RKO (cell line): ENCODE results near the gene C2orf81.
"Not testable (repeated sequence)": the region's sequence is repeated elsewhere in the genome, so short reads cannot be mapped to it uniquely, and the experiment has no call there.

Experiments used
- DNase-seq: peaks from one replicate; pipeline ENCODE4 v3.0.0-alpha.2; 2016; ENCODE audit warnings: low spot score

The C2orf81 gene

DNA sequence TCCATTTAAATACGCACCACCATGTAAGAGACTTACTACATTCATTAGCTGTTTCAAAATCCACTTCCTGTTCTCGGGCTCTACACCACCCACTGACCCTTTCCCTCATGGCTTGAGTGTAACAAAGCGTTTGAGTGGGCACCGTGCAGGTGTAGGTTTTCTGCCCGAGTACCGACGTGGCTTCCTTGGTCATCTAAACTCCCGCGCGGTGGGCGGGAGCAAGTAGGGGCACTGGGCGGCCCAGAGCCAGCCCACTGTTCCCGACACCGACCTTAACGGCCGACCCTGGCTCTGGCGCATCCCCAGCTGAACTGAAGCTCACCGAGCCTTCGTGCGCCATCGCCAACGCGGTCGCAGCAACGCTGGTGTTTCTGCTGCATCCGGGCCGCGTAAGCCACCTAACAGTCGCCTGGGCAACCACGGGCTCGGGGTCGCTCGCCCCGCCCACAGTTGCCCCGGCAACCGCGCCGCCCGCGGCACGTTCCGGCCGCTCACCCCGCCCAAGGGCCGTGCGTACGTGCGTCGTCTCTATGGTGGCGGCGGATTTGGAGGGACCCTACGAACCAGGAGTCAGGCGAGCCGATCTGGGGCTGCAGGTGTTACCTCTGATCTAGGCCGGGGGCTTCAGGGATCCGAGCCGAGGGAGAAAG, at the start of gene C2orf81, which contains the start of gene WDR54:
Gene C2orf81 (minus strand): TSS at position 399 of the 650 bp plus-strand sequence. CDS start 59 bp downstream, at position 340.
Gene WDR54 (plus strand): TSS at position 510 of the 650 bp plus-strand sequence. CDS start 424 bp downstream, outside the sequence.
- DNase-seq, result peak; percentile 94

DNA sequence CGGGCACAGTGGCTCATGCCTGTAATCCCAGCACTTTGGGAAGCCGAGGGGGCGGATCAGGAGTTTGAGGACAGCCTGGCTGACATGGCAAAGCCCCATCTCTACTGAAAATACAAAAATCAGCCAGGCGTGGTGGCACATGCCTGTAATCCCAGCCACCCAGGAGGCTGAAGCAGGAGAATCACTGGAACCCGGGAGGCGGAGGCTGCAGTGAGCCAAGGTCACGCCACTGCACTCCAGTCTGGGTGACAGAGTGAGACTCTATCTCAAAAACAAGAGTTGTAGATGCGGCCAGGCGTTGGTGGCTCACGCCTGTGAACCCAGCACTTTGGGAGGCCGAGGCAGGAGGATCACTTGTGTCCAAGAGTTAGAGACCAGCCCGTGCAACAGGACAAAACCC, 49.3 kb upstream of the C2orf81 start:
- not testable (repeated sequence) for DNase-seq

DNA sequence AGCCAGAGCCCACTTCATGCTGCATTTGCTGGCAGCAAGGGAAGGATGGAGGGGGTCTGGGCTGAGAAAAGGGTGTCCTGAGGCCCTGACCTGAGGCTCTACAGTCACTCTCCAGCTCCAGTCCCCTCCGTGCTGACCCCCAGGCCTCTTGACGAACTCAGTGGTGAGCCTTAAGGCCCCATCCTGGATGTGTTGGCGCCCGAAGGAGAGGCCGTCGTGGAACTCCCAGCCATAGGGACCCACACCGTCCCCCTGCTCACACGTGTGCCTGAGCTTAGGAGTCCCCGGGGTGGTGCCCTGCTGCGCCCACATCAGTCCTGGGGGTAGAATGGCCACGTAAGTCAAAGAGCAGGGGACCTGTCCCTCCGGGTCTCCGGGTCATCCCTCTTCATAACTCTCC, 43.0 kb upstream of the C2orf81 start:
- peak; percentile 40 for DNase-seq

DNA sequence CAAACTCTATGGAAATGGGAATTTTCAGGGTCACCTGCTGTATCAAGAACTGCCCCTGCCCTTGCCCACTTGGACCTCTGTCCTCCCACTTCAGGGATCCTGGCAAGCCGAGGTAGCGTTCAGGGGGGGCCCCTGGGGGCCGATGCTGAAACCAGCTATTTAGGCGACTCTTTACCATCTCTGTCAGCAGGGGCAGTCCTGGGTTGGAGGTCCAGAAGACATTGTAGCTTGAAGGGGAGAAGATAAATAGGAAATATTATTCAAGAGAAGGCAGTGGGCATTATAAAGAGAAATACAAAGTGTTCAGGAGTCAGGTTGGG, 41.3 kb upstream of the C2orf81 start:
- DNase-seq, result no peak

DNA sequence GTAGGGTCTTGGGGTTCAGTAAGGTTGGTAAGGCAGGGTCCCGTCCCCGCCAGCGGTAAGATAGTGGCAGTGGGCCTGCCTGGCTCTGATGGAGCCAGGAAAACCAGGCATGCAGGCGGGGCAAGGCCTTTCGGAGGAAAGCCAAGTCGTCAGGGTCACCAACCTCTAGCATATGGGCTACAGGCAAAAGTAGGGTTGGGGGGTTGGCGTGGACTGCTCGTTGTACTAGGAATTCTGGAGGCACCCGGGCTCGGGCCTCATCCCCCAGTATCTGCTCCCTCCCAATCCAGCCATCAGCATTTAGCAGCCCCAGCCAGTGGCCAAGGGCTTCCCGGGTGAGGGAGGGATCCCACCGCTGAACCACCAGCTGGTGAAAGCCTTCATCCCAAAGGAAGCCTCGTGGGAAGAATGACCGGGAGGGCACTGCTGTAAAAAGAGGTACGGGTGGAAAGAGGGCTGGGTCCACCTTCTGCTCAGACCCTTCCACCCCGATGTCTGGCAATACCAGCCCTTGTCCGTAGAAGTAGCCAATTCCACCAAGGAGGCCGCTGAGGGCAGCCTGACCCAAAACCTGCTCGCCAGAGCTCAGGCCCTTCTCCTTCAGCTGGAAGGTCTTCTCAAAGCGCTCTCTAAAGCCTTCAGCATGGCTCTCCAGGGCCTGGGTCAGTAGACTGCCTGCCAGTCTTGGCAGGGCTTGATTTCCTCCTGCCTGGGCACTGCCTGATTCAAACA, 40.8 kb upstream of the C2orf81 start:
- no peak for DNase-seq

DNA sequence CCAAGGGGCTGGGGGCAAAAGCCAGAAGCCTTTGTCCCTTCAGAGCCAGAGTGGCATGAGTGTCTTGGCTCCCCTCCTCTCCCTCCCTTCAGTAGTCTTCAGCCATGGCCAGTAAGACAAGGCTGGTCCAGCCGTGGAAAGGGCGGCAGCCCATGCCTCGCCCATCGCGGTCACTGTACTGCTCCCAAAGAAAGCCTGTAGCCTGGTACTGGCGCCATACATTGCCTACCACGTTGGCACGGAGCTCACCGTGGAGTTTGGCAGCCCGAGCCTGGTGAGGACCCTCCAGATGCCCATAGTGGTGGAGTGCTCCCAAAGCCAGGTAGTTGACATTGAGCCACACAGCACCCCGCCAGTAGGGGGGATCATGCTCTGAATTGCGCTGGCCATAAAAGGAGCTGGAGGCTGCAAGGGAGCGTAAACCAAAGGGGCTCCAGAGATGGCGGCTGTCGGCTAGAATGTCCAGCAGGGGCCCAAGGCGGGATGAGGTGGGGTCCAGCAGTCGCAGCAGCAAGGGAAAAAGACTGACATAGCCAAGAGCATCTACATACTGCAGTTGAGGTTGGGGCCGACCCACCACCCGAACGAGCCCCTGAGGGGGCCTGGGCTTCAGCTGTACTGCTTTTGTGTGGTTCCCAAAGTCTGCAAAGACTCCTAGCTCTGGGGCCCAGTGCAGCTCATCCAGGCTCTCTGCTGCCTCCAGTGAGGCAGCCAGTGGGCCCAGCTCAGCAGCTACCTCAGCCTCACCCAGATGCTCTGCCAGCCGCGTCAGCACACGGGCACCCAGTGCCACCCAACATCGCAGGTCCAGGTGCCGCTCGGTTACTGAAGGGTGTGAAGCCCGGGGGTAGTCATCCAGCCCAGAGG, 40.0 kb upstream of the C2orf81 start:
- no peak for DNase-seq

DNA sequence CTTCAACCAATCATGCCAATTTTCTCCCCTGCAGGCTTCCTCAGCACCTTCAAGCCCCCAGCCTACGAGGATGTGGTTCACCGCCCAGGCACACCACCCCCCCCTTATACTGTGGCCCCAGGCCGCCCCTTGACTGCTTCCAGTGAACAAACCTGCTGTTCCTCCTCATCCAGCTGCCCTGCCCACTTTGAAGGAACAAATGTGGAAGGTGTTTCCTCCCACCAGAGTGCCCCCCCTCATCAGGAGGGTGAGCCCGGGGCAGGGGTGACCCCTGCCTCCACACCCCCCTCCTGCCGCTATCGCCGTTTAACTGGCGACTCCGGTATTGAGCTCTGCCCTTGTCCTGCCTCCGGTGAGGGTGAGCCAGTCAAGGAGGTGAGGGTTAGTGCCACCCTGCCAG, 38.8 kb upstream of the C2orf81 start:
- not testable (repeated sequence) for DNase-seq

DNA sequence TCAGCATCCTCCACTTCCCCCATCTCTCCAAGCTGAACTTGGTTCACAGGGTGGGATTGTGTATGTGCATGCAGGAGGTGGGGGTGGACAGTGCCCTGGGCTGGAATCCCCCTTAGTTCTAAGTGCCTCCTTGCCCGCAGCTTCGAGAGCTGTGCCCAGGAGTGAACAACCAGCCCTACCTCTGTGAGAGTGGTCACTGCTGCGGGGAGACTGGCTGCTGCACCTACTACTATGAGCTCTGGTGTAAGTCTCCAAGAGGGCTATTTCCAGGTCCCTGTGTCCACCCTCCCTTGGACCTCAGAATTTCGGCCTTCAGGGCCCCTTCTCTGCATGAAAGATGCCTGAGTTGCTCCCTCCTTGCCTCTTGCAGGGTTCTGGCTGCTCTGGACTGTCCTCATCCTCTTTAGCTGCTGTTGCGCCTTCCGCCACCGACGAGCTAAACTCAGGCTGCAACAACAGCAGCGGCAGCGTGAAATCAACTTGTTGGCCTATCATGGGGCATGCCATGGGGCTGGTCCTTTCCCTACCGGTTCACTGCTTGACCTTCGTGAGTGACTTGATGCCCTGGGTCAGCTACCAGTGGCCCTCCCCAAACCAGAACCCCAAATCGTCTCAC, 38.2 kb upstream of the C2orf81 start:
- DNase-seq, result not testable (repeated sequence)

DNA sequence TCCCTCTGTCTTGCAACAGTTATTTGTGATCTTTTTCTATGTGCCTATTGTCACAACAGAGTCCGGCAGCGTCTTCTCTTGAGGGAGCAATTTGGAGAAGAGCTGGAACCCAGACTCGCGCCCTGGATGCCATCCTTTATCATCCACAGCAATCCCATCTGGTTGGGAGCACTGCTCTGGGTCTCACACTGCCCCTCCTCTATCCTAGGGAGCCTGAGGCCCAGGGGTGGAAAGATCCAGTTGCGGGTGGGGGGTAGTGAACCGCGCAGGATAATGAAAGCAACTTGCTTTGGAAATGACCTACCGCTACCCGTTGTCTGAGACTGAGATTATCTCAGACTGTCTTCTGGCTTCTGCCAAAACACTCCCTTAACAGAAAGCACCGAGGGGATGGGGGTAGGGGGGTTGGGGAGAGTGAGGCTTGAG, 37.5 kb upstream of the C2orf81 start:
- no peak for DNase-seq

DNA sequence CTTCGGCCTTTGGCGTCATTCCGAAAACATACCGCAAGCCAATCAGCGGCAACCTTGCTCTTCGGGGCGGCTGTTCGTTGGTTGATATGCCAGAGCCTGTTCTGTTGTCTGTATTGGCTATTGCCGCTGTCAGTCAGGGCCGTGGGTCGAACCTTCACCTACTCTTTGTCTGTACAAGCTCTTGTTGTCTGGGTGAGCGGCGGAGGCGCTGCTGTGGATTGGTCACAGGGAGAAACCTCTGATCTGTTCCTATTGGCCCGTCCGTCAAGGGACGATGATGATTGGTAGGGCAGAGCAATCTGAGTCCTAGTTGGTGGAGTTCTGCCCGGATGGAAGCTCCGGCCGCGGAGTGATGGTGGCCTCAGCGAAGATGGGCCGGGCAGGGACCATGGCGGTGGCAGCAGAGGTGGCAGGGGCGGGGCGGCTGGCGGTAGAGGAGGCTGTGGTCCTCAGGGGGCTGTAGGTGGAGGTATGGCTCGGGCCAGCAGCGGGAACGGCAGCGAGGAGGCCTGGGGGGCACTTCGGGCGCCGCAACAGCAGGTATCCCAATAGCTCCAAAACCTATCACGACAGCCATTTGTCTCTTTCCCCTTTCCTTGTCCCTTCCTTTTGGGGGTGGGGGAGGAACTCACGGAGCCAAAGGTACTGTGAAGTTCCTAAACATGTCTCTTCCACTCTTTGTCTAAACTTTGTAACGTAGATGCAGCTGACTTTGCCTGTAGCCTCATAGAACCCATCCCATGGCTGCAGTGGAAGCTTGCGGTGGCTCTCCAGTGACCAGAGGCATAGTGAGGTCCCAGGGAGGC, 36.9 kb upstream of the C2orf81 start, which contains the start of gene WBP1:
Gene WBP1 (plus strand): TSS at position 307 of the 806 bp plus-strand sequence. CDS start 165 bp downstream, at position 472.
- DNase-seq, result peak; percentile 100

DNA sequence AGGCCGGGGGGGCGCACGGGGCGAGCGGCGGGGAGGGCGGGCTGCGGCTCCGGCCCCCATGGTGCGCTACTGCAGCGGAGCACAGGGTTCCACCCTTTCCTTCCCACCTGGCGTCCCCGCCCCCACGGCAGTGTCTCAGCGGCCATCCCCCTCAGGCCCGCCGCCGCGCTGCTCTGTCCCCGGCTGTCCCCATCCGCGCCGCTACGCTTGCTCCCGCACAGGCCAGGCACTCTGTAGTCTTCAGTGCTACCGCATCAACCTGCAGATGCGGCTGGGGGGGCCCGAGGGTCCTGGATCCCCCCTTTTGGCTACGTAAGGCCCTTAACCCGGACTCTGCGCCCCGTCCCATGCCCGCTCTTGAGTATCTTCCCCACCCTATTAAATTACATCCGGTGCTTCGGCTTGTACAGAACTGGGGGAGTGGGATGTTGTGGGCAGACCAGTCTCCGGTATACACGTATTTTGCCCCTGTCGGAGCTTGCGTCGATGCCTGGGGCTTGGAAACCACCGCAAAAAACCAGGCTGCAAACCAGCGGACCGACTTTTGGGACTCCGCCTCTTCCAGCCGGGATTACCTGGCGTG, 36.2 kb upstream of the C2orf81 start:
- peak; percentile 70 for DNase-seq

DNA sequence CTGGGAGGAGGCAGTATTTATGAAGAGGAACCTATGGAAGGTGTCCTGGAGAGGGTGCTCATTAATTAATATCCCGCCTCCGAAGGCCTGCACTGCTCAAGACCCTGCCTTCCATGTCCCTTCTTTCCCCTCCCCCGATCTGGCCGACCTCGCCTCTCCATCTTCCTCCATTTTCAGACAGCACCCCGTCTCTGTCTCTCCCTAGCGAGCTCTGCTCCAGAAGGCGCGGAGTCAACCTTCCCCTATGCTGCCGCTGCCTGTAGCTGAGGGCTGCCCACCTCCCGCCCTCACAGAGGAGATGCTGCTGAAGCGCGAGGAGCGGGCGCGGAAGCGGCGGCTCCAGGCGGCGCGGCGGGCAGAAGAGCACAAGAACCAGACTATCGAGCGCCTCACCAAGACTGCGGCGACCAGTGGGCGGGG, 35.7 kb upstream of the C2orf81 start:
- no peak for DNase-seq

DNA sequence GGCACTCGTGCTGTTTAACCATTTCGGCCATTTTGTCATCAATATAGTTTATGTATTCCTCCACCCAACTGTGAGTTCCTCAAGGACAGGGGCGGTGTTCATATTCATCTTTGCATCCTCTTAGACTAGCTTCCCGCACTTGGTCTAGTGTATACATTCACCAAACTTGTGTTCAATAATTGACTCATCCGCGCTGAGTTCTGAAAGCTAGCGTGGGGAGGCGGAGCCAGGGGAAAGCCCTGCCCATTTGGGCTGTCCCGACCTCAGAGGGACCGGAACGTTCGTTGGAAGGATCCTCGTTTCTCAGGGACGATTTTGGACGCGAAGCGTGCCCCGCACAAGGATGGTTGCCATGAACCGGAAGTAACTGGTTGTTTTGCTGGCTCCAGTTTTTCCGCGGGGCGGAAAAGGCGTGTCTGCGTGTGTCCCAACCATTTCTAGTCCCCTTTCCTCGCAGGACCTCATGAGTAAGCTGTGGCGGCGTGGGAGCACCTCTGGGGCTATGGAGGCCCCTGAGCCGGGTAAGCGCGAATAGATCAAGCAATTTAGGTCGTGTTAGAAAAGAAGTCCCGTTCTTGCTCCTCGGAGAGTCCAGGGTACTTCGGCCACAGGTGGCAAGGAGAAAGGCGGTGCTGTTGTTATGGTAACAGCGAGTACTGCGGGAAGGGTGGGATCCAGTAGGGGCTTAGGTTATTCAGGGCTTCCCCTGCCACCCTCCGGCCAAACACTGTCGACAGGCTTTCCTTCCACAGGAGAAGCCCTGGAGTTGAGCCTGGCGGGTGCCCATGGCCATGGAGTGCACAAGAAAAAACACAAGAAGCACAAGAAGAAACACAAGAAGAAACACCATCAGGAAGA, 33.5 kb upstream of the C2orf81 start, which contains the start of gene INO80B:
Gene INO80B (plus strand): TSS at position 434 of the 858 bp plus-strand sequence. CDS start 30 bp downstream, at position 464.
- DNase-seq, result peak; percentile 98

DNA sequence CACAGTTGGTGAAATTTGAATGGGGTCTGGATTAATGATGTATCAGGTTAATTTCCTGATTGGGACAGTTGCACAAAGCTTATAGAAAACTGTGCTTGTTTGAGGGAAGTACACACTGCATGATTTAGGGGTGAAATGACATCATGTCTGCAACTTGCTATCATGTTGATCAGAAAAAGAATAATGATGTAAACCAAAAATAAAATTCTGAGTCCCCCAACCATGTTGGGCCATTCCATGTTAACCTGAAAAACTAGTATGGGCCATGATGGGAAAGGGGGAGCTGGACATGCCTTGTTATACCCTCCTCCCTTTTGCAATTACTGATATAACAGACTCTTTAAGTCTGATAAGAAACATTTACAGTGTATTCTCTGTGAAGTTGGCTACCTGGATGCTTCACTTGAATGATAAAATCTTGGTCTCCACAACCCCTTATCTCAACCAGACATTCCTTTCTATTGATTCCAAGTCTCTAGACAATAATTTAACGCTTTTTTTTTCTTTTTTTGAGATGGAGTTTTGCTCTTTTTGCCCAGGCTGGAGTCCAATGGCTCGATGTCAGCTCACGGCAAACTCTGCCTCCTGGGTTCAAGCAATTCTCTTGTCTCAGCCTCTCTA, 29.3 kb upstream of the C2orf81 start:
- no peak for DNase-seq

DNA sequence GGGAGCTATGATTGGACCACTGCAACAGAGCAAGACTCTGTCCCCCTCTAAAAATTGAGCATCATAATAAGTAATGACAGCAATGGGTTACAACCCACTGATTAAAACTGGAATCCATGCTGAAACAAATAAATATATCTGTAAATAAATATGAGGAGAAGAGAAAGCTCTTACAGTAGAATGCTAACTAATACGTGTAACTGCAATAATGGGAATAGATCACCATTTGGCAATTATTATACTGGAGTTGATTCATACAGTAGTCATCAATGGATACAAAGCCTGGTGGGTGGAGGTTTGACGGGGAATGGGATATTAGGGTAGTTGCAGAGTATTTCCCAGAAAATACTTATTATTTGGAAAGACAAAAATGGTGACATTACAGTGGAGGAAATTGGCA, 27.4 kb upstream of the C2orf81 start:
- DNase-seq, result no peak

DNA sequence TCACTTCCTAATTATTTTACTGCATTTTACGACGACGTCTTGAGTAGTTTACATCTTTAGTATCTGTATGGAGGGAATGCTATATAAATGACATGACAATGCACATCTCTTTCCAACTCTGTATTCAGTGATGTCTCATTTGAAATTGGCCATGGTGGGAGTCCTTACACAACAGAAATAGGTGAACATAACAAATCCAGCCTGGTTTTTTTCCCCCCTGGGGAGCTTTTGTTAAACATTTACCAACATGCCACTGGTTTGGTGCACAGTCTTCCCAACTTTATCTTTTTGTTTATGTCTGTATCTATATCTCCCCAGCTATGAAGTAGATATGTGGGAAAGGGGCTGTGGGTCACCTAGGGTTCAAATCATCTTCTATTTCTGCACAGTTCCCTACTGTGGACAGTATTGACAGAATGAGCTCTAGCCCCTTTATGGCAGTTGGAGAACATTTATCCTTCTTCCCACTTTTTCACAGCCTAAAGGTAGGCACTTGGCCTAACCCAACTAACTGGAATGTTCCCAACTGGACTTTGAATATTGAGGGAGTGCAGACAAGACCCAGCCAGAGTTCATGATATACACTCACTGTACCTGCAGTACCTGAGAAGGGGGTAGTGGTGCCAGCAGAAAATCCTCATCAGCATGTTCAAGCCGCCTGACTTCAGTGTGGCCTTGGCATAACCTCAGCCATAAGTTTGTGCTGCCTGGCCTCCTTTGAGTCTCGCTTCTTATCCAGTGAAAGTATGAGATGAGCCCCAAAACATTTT, 26.0 kb upstream of the C2orf81 start:
- DNase-seq, result no peak

DNA sequence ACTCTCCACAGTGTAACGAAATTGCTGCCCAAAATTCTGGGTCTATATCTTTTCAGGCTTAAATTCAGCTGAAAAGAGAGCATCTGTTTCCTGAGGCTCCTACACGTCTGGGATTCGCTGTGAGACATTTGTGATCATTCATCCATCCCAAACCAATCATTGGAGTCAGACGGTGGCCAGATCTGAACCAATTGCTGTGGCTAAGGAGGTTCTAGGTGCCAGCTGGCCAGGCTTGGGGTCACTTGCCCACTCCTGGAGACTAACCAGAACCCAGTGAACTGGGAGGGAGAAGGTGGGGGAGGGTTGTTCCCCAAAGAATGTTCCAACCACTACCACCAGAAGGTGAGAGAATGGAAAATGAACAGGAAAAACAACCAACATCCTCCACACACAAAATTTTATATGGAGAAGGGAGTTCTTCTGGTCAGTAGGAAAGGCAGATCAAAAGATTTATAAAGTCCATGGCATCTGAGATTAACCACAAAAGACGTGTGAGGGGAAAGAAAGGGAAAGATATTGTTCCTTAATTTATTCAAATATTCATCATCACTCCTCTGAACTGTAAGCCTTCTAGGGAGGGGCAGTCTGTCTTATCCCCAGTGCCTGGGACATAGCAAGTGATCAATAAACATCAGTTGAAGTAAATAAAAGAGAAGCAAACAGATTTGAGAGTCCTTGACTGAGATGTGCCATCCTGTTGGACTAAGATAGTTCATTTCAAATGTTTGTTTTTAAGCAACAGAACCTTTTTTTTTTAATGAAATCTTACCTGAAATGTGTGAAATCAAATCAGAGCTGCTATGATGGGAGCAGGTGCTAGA, 23.3 kb upstream of the C2orf81 start:
- DNase-seq, result no peak
